ENCODE results near the gene RABGAP1L.
"Not testable (repeated sequence)": the region's sequence is repeated elsewhere in the genome, so short reads cannot be mapped to it uniquely, and the experiment has no call there.

RABGAP1L gene

GRCh38 chr1:175023043-175023921 lies 864.0 kb downstream of the RABGAP1L start, which contains the start of gene MRPS14:
MRPS14 (minus strand) TSS chr1:175023425; CDS start chr1:175023408, 17 bp downstream.
- peak; percentile 66 to 98 (median 94) for DNase-seq

GRCh38 chr1:175023922-175024242 lies 864.6 kb downstream of the RABGAP1L start:
- DNase-seq, result not testable (repeated sequence)

- no peak for DNase-seq
Measured at GRCh38 chr1:175024773-175025172, 865.5 kb downstream of the RABGAP1L start.

- no peak for DNase-seq
Measured at GRCh38 chr1:175033953-175034352, 874.6 kb downstream of the RABGAP1L start.

DNA sequence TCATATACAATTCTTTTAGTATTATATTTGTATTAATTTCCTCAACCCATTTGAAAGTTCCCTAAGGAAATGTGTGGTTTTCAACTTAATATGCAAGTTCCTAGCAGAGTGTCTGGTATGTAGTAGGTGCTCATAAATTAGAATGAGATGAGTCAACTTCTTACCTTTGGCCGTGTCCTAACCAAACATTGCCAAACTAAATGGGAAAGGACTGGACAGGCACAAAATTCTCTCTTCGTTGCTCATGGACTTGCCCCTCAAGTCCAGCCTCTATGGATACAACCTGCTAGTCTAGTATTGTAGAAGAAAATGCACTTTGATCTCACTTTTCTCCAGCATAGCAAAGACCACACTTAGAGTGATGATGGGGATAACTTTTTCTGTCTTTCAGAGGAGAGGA lies 875.5 kb downstream of the RABGAP1L start:
- no peak for DNase-seq

- no peak for DNase-seq
Measured at GRCh38 chr1:175035865-175036264, 876.5 kb downstream of the RABGAP1L start.

GRCh38 chr1:175036476-175036875 lies 877.2 kb downstream of the RABGAP1L start:
- no peak for DNase-seq

GRCh38 chr1:175037416-175037815 lies 878.1 kb downstream of the RABGAP1L start:
- no peak for DNase-seq

DNA sequence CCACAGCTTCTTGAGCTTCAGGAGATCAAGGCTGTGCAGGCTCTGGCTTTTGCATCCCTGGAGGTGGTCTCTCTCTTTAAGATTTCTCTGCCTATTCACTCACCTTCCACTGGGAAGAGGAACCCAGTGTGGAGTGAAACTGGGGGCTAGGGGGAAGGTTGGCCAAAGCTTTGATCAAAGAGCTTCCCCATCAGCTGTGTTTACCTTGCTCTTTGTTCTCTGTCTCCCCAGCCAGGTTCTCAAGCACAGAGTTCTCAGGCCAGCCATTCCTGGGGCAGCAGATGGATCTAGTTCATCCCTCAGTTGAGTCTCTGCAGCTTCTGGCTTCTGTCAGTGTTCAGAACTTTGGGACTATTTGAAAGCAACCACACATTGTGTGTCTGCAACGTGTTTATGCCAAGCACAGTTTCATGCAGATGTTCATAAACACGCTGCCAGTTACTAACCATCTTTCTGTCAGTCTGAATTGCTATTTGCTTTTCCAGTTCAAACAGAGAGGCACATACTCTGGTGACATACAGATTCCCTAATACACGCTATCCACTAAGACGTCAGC lies 881.1 kb downstream of the RABGAP1L start:
- no peak for DNase-seq

DNA sequence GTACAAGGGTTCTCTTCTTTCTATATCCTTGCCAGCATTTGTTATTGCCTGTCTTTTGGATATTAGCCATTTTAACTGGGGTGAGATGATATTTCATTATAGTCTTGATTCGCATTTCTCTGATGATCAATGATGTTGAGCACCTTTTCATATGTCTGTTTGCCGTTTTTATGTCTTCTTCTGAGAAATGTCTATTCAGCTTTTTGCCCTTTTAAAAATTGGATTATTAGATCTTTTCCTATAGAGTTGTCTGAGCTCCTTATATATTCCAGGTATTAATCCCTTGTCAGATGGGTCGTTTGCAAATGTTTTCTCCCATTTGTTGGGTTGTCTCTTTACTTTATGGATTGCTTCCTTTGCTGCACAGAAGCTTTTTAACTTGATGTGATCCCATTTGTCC lies 883.3 kb downstream of the RABGAP1L start:
- DNase-seq, result no peak

DNA sequence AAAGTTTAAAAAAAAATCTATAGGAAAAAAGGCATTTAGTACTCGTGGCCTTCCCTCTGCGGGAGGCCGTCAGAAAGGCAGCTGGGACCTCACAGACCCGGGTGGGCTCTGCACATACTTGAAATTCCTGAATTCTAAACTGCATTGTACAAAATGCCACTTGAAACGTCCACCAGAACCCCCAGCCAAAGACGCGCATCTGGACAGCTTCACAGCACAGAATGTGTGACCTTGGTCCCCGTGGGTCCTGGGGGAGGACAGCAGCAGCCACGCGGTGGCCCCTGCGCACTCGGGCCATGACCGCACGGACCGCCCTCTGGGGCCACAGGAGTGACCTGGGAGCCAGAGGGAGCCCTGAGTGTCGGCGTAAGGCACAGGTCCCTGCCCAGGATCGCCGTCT lies 884.5 kb downstream of the RABGAP1L start:
- DNase-seq, result no peak

DNA sequence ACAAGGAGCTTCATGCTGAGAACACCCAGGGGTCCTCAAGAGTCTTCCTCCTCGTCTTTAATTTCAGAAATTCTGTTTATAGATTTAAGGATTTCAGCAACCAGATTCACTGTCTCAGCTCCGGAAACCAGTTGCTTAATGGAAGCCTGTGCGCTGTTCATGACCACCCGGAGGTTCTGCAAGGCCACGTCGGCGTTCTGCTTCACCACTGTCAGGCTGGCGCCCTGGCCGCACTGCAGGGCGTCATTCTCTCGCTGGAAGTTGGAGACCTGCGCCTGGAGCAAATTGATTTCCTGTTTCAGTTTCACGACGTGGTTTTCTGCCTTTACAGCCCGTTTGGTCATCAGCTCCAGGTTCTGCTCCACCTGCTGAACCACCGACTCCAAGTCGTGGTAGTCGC lies 885.3 kb downstream of the RABGAP1L start:
- not testable (repeated sequence) for DNase-seq
